A673 (cell line): ENCODE data around the gene MAML2. TPM values are rescaled to one million over a fixed set of nuclear protein-coding genes. Genes with fewer than 3 reads are reported as not detected.

Experiments used
- BruUV-seq: library from RNA; stranded (reverse); fragments of 400-500 nt; replicated peaks from 2 replicates; lab custom pipeline; 2021; lab: Mats Ljungman, UMichigan
- CTCF ChIA-PET: fragments of 300-600 bp; sonication (Branson Sonifier 250); formaldehyde crosslinking; loops from one replicate; lab custom pipeline; 2022; ENCODE audit warnings: antibody characterized with exemption; lab: Charles Lee
- POLR2A ChIA-PET: fragments of 300-600 bp; sonication (Branson Sonifier 250); formaldehyde crosslinking; loops from one replicate; lab custom pipeline; 2022; ENCODE audit warnings: antibody characterized with exemption; ENCODE audit not compliant: low non-redundant PET; lab: Charles Lee
- DNase-seq: peaks from one replicate; pipeline ENCODE4 v3.0.0-alpha.2; 2015; ENCODE audit warnings: low spot score
- H3K27ac ChIP-seq: fragments of 200-600 bp; sonication (generic); 2 replicates; pipeline ENCODE4 v1.5.1; 2016; ENCODE audit warnings: mixed run types, low read depth, mild to moderate bottlenecking, mixed read lengths, antibody characterized with exemption, low read length; ENCODE audit not compliant: poor library complexity, severe bottlenecking
- H3K27me3 ChIP-seq: fragments of 200-600 bp; sonication (generic); replicated peaks from 2 replicates; pipeline ENCODE4 v1.6.1; 2017; ENCODE audit warnings: mixed run types, low read depth, mild to moderate bottlenecking, mixed read lengths, antibody characterized with exemption, low read length; ENCODE audit not compliant: insufficient read depth, poor library complexity
- H3K36me3 ChIP-seq: fragments of 200-600 bp; sonication (generic); 2 replicates; pipeline ENCODE4 v1.6.1; 2016; ENCODE audit warnings: mixed run types, mild to moderate bottlenecking, mixed read lengths, antibody characterized with exemption, low read length; ENCODE audit not compliant: insufficient read depth, poor library complexity, severe bottlenecking
- H3K4me1 ChIP-seq: fragments of 200-600 bp; sonication (generic); 2 replicates; pipeline ENCODE4 v1.6.1; 2017; ENCODE audit warnings: mixed run types, mild to moderate bottlenecking, mixed read lengths, antibody characterized with exemption, low read length; ENCODE audit not compliant: insufficient read depth, poor library complexity, severe bottlenecking
- H3K4me3 ChIP-seq: fragments of 200-600 bp; sonication (generic); 2 replicates; pipeline ENCODE4 v1.5.1; 2016; ENCODE audit warnings: low read depth, mixed run types, mild to moderate bottlenecking, mixed read lengths, low read length; ENCODE audit not compliant: poor library complexity, severe bottlenecking
- H3K9me3 ChIP-seq: fragments of 200-600 bp; sonication (generic); 2 replicates; pipeline ENCODE4 v1.6.1; 2016; ENCODE audit warnings: mixed run types, low read depth, mild to moderate bottlenecking, mixed read lengths, antibody characterized with exemption, low read length; ENCODE audit not compliant: poor library complexity, severe bottlenecking
- EZH2 ChIP-seq: fragments of 200-600 bp; sonication (generic); IDR thresholded peaks from 2 replicates; pipeline ENCODE4 v1.6.1; 2017; ENCODE audit warnings: borderline replicate concordance, low read depth, mild to moderate bottlenecking, mixed read lengths, antibody characterized with exemption, low read length; ENCODE audit not compliant: poor library complexity, severe bottlenecking
- intact Hi-C: fragments of 100-400 bp; cut with micrococcal nuclease; formaldehyde crosslinking; loops from one replicate; pipeline ENCODE4 v1.10.0; 2022; ENCODE audit not compliant: unreplicated experiment
- total RNA-seq: library from RNA; stranded (reverse); gene quantifications from 2 replicates; pipeline ENCODE4 v1.2.3, GENCODE V29; 2021
- TF ChIP-seq, protein P1 (sequence below): fragments of 300-800, 200-600 bp; sonication (generic); conservative IDR thresholded peaks from 2 replicates; pipeline ENCODE4 v1.5.1; 2017; ENCODE audit warnings: low read depth, mild to moderate bottlenecking, antibody characterized with exemption, low read length, moderate library complexity, mixed read lengths

MAML2 gene
- total RNA-seq, 1 experiment from 2014 or later: 6.4 TPM

DNA sequence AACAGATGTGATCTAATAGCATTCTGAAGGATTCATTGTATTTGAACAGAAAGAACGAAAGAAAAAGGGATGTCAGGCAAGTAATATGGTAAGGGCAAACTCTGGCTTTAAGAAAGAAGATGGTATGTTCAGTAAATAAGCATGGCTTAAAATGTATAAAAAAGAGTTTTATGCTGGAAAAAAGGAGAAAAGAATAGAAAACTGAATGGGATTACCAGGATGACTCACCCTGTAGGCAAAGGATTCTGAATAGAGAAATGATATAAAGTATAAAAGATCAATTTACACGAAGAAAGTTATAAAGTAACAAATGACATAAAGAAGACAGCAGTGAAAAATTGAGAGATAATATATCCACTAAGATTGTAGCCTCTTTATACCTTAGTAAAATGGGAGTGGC, 42.2 kb upstream of the MAML2 start:
- Histone ChIP-seq H3K4me3 (no peak overlapping the region), H3K27ac (no peak overlapping the region), H3K4me1 (peaks cover 27% of the 10 kb centered on the region), H3K27me3 (no peaks in the 10 kb centered on the region), H3K36me3 (peaks cover 20% of the 10 kb centered on the region), H3K9me3 (no peaks in the 10 kb centered on the region)
- no TSS peak for BruUV-seq
- ChIA-PET CTCF (no interaction called here), POLR2A (no interaction called here)
- TF ChIP-seq, protein P1, sequence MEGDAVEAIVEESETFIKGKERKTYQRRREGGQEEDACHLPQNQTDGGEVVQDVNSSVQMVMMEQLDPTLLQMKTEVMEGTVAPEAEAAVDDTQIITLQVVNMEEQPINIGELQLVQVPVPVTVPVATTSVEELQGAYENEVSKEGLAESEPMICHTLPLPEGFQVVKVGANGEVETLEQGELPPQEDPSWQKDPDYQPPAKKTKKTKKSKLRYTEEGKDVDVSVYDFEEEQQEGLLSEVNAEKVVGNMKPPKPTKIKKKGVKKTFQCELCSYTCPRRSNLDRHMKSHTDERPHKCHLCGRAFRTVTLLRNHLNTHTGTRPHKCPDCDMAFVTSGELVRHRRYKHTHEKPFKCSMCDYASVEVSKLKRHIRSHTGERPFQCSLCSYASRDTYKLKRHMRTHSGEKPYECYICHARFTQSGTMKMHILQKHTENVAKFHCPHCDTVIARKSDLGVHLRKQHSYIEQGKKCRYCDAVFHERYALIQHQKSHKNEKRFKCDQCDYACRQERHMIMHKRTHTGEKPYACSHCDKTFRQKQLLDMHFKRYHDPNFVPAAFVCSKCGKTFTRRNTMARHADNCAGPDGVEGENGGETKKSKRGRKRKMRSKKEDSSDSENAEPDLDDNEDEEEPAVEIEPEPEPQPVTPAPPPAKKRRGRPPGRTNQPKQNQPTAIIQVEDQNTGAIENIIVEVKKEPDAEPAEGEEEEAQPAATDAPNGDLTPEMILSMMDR: no peak
- no peak for TF ChIP-seq EZH2
- DNase-seq: no peak
- intact Hi-C loops: no loop called here

- TF ChIP-seq, protein P1: no peak
- no peak for TF ChIP-seq EZH2
- Histone ChIP-seq H3K4me3 (no peak overlapping the region), H3K36me3 (peaks cover 20% of the 10 kb centered on the region), H3K27ac (no peak overlapping the region), H3K9me3 (no peaks in the 10 kb centered on the region), H3K27me3 (no peaks in the 10 kb centered on the region), H3K4me1 (peaks cover 27% of the 10 kb centered on the region)
- DNase-seq: peak; percentile 38
- POLR2A ChIA-PET: interaction anchor here (0.6 kb wide), 1 partner anchor 262 kb away, joined by 3 read pairs; no protein-coding TSS in a partner anchor
- CTCF ChIA-PET: interaction anchor here (0.5 to 0.6 kb wide), 2 partner anchors 11 to 41 kb away, joined by 3 to 4 read pairs; partner anchors contain the start of gene MAML2
- no TSS peak for BruUV-seq
- intact Hi-C loops: no loop called here
These were observed 41.2 kb upstream of the MAML2 start for GRCh38 chr11:96384156-96384555.

GRCh38 chr11:96376796-96377195, 33.8 kb upstream of the MAML2 start:
- ChIA-PET POLR2A (no interaction called here), CTCF (no interaction called here)
- intact Hi-C loops: no loop called here
- Histone ChIP-seq H3K36me3 (peaks cover 16% of the 10 kb centered on the region), H3K4me3 (no peak overlapping the region), H3K27me3 (no peaks in the 10 kb centered on the region), H3K9me3 (no peaks in the 10 kb centered on the region), H3K27ac (no peak overlapping the region), H3K4me1 (no peaks in the 10 kb centered on the region)
- DNase-seq: no peak
- no peak for TF ChIP-seq EZH2
- TF ChIP-seq, protein P1: no peak
- no TSS peak for BruUV-seq
